GM18502 (cell line): ENCODE data around the gene ALDH1L1.

ENCODE experiments used
- ATAC-seq: cut with Tn5 transposase; IDR thresholded peaks from one replicate; pipeline ENCODE4 v1.9.1; 2021; ENCODE audit warnings: mild to moderate bottlenecking; ENCODE audit not compliant: unreplicated experiment, poor library complexity

The ALDH1L1 gene

GRCh38 chr3:126155819-126156218 is 24.6 kb downstream of the ALDH1L1 start:
- no peak for ATAC-seq

DNA sequence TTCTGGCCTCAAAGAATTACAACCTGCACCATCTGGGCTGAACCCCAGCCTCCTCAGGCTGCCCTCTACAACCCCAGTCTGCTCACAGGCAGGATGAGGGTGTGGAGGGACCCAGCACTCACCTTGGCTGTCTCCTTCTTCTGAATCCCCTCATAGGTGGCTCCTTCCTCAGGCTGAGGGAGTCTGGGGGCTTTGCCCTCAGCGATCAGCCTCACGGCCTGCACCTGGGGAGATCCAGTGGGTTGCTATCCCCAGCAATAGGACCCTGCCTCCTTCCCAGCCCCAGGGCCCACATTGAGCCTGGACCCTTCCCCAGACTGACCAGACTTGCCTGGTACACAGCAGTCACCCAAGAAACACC is 25.1 kb downstream of the ALDH1L1 start:
- ATAC-seq, result no peak

DNA sequence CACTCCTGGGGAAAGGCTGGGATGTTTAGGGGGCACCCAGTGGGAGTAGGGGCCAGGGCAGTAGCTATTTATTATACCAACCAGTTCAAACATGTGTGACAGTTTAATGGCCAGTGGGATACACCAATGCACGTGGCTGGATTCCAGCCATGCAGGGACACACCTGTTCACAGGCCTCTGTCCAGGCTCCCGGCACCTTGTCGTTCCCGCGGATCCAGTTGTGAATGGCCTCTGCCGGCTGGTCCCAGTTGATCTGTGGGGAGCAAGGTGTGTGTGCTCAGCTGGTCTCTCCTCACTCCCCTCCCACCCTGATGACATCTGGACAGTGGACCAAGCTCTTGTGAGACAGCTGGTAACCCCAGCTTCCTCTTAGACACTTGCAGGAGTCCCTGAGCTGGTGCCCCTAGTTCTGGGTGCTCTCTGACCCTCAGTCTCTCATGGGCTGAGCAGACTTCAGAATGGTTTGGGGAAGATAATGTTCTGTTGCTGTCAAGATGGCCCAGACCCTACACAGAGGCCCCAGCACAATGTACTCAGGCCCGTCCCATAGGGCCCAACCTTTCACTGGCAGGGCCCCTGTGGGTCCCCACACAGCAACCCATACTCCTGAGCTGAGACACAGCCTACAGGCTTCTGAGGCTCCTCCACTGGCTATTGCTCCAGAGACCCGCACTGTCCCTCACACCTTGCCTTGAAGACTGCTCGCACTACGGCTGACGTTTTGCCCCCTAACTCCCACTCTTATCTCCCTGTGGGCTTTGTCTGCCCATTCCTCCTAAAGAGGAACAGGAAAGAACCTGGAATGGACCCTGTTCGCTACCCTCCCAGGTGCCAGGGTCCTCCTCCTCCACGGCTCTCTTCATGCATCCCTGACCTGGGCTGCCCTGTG is 25.8 kb downstream of the ALDH1L1 start:
- ATAC-seq, result no peak

GRCh38 chr3:126153695-126154360 is 26.6 kb downstream of the ALDH1L1 start:
- no peak for ATAC-seq

DNA sequence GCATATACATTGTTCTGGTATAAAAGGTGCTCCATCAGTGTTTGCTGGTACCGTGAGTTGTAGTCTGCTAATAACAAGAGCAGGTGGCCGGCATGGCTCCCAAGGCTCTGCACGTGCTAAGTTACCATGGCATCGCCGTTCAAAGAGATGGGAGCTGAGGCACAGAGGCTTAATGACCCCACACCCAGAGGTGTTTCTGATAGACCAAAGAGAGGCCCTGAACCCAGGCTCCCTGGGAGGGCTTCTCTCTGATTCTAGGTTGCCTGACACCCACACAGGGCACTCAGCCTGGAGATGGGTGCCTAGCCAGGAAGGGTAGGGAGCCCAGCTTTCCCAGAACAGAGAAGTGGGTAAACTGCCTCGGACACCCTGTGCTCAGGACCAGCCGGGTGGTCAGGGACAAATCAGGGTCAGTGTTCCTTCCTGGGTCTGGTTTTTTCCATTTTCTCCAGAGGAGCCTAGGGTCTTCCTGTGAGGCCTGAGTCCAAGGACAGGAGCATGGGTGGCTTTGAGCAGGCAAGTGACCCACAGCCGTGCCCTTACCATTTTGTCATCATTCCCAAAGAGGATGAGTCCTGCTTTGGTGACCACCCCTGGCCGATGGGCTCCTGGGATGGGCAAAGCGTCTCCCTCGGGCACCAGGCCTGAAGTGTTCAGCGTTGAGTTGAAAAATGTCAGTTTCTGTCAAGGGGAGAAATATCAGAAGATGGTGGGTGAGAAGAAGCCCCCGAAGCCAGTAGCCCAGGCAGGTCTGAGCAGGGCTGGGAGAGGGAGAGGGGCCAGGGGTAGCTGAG is 27.3 kb downstream of the ALDH1L1 start:
- no peak for ATAC-seq

GRCh38 chr3:126152458-126152857 is 27.9 kb downstream of the ALDH1L1 start:
- ATAC-seq, result no peak

DNA sequence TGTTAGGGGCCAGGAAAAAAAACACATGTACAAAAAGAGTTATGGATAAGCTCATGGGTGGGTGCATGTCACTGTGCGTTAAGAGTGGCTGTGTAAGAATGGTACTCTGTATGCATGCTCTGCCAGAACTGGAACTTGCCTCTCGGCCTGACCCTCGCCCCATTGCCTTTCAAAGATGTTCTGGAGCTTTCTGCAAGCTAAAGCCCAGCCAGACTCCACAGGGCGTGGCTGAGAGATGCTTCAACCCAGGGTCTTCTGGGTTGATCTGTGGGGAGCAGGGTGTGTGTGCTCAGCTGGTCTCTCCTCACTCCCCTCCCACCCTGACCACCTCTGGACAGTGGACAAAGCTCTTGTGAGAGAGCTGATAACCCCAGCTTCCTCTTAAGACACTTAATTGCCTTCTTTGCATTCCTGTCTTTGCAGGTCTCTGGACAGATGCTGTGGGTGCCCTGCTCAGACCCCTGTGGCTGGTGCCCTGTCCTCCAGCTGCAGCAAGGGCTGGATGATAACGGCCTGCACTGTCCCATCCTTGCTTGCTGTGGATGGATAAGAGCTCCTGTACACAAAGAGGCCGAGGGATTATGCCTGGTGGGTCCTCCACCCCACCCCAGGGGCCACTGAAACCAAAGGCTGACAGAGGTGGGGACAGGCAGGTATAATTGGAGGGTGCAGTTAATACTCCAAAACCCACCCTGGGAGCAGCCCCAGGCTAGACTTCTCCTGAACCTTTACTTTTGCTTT is 28.7 kb downstream of the ALDH1L1 start:
- no peak for ATAC-seq

DNA sequence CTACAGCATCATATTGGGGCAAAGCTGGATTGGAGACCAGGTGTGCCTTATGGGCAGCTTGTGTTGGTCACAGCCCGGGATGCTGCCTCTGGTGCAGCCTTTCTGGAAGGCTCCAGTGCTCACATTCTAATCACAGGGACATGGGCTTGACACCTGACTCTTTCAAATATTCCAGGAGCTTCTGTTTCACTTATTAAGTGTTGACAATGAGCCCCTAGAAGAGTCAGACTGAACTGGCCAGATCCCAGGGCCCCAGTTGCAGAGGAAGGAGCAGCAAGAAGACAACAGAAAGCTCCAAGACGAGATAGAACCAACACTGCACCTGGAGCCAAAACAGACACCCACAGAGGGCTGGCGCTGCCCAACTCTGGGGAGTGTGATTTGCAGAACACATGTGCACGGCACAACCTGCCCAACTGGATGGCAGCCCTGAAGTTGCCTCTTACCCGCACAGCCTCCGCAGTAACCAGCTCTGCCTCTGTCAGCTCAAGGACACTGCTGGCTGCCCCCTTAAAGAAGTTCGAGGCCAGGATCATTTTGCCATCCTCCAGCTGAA is 30.3 kb downstream of the ALDH1L1 start:
- no peak for ATAC-seq

DNA sequence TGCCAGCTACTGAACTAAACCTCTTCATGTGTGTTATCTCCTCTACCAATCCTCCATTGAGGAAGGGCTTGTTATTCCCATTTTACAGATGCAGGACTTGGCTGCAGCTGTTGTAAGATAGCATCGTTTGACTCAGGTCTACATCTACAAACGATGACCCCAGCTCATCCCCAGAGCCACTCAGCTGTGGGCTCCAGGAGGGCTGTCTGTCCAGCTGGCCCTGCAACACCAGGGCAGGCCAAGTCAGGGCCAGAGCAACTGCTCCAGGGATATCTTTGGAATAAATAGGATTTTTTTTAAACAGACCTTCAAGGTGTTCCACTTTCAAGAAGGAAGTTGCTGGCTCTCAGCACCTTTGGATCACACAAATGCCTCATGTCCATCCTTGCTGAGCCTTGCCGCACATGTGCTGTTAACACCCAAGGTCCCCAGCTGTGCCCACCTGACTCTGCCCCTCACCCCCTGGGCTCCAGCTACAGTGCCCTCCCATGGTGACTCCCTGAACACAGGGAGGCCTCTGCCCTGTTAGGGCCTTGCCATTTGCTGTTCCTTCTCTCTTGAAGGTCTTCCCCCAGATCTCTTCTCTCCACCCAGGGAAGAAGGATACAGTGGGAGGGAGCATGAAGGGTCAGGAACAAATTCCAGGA is 31.0 kb downstream of the ALDH1L1 start:
- no peak for ATAC-seq

DNA sequence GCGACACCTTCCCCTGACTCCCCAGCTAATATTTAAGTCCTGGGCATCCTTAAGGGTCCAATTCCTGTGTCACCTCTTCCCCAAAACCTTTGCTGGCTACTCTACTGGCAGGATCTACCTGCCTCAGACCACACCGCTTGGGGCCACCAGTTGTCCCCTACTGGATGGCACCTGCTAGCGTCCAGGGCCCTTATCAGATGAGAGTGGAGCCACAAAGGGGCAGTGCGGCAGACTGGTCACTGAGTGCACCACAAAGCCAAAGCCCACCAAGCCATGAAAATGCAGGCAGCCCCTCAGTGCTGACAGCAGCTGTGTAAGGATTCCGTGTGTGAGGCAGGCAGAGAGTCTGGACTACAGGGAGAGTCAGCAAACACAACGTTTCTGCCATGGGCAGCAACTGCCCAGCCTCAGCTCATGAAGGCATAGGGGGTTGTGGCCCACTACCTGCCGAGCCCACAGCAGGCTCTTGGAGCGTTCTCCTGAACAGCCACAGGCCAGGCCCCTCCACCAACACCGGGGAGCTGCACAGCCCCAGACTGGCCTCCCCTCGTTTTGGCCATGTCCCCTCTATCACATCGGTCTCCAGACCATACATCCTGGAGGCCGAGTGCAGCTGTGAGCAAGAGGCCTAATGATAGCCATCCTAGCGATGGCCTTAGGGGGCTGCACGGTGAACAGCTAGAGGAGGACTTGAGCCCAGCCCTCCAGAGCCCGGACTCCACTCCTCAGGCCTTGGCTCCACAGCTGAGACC is 32.3 kb downstream of the ALDH1L1 start:
- no peak for ATAC-seq

DNA sequence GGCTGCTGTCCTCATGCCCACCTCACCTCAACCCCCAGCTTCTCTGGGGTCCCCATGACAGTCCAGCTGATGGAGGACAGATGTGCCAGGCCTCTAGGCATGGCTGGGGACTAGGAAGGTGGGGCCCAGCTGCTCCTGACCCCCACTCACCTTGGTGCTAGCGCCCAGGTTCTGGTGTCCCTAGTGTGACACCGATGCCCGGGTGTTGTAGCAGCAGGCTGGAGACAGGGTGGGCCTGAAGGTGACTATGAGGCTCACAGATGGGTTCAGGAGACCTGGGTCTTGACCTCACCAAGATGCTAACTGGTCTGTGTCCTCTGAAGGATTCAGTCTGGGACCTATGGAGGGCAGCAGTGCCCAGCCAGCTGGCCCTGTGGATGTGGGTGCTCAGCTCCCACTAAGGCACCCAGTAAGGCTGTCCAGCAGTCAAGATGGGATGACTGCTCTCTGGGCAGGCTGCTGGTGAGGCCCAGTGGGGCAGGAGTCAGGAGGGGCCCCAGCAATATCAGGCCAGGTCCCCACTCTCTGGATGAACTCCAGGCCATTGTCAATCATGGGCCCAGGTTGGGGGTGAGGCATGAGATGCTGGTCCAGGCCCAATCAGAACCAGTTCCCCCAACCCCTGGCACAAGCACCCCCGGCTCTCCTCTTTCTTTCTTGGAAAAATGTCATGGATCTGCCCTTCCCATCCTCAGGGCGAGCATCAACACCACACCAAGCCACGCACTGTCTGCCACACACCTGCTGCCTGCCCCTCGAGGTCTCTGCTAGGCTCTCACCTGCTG is 33.0 kb downstream of the ALDH1L1 start:
- ATAC-seq, result no peak

DNA sequence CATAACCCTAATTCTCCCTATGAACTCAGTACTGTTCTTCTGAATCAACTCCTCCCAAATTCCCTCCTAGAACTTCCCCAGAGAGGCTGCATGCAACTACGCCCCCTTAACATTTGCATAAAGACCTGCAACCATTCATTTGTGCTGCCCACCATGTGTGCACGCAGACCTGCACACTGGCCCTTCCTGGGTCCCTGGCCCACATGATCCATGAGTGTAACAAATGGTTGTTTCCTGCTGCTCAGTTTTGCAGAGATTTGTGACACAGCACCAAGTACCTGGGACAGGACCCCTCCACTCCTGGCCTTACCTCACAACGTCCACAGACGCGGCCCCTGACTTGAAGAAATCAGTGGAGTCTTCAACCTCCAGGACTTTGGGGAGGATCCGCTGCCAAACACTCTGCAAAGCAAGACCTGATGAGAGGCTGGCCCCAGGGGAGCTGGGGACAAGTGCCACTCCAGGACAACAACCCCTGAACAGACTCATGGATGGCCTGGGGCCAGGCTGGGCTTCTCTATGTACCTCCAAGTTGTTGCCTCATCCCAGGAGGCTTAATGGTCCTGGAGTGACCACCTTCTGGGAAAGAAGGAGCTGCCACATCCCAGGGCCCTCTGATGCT is 33.8 kb downstream of the ALDH1L1 start:
- no peak for ATAC-seq

DNA sequence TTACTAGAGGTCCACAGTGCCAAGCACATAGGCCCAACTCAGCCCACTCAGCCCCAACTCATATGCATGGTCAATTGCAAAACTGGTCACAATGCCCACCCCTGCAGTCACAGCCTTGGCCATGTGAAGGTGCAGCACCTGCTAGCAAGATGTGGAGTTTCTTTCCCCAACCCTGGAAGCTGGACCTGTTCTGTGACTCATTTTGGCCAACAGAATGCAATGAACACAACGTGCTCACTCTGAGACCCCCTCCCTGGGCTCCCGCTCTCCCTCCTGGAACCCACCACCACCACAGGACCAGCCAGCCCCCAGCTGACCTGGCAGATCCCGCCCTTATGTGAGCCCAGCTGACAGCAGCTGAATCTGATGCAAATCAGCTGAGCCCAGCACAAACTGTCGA is 34.4 kb downstream of the ALDH1L1 start:
- no peak for ATAC-seq

- ATAC-seq, result no peak
Measured at GRCh38 chr3:126142652-126143051, 37.7 kb downstream of the ALDH1L1 start.

DNA sequence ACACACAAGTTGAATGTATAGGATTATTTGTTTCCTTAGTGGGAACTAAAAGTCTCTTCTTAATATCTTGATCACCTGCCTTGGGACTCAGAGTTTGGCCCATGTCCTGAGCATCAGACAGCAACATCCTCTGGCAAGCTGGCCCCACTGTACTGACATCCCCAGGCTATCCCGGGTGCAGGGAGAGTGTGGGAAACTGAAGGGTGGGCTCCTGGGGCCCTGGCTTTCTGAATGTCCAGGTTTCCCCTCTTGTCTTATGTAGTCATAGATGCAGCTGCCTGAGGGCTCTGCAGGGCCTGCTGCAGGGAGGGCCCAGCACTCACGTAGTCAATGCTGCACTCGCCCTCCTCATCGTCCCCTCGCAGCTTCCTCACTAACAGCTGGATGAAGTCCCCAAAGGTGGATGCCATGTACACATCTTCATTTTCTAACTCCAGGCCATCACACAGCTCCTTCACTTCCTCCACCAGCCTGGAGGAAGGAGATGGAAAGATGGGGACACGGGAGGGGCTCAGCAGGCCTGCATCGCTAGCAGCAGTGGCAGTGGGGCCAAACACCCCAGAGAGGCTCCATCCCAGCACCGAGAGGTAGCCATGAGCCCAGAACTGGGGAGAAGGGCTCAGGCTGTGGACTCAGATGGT is 42.8 kb downstream of the ALDH1L1 start:
- ATAC-seq, result no peak

GRCh38 chr3:126136428-126137220 is 43.8 kb downstream of the ALDH1L1 start:
- no peak for ATAC-seq
